Retinal pigment epithelial cell (primary cell): Measurements from ENCODE around the gene PBX1.

Experiments
- DNase-seq: peaks from one replicate; pipeline ENCODE4 v3.0.0-alpha.2; 2010; ENCODE audit warnings: low read depth
- H3K4me3 ChIP-seq: 2 replicates; pipeline ENCODE4 v1.5.1; 2011; ENCODE audit warnings: mild to moderate bottlenecking, low read length, control low read depth, moderate library complexity
- TF ChIP-seq, protein P1 (sequence below): conservative IDR thresholded peaks from 2 replicates; pipeline ENCODE4 v1.5.1; 2011; ENCODE audit warnings: low read depth, low read length, control low read depth, inconsistent platforms

The PBX1 gene

DNA sequence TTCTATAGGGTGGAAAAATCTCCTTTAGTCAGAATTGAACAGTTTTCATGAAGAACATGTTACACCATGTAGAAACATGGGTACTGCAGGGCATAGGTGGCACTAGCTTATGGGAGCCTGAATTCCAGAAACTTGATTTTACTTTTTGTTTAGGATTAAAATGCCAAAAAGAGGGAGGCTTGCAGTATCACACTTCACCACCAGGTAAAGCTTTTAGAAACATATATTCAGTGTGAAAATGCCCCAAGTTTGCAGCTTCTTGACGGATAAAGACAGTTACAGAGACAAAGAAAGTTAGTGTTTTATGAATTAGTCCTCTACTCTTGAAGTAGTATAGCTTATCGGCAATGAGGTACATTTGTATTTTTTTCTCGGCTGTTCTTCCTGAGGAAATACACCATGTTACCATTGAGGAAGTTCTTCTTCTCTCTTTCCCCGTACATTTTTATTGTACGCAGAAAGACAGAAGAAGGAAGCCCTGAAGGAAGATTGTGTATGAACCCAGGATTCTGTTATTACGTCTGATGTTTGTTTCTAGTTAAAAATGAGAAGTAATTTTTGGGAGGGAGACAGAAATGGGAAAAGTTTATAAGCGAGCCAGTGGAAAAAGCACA is 66.1 kb downstream of the PBX1 start:
- no peak overlapping the region for H3K4me3 ChIP-seq

DNA sequence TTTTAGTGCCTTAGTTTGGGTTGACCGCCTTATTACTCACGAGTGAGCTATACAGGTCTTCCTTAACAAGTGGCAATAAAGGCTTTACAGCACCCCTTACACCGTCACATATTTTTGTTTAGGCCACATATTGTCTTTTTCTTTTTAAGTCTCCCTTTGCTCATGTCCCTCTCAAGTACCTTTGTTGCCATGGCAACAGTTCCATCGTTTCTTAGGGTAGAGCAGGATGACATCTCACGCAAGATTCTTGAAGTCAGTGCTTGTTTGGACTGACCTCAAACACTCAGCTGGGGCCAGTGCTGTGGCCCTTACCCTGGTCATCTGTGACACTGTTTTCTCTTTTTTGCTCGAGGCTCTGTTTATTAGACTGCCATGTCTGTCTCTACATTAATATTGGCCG is 69.8 kb downstream of the PBX1 start:
- TF ChIP-seq, protein P1, sequence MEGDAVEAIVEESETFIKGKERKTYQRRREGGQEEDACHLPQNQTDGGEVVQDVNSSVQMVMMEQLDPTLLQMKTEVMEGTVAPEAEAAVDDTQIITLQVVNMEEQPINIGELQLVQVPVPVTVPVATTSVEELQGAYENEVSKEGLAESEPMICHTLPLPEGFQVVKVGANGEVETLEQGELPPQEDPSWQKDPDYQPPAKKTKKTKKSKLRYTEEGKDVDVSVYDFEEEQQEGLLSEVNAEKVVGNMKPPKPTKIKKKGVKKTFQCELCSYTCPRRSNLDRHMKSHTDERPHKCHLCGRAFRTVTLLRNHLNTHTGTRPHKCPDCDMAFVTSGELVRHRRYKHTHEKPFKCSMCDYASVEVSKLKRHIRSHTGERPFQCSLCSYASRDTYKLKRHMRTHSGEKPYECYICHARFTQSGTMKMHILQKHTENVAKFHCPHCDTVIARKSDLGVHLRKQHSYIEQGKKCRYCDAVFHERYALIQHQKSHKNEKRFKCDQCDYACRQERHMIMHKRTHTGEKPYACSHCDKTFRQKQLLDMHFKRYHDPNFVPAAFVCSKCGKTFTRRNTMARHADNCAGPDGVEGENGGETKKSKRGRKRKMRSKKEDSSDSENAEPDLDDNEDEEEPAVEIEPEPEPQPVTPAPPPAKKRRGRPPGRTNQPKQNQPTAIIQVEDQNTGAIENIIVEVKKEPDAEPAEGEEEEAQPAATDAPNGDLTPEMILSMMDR, result no peak
- no peak for DNase-seq
- H3K4me3 ChIP-seq, result no peak overlapping the region

More for the DNA sequence above, 66.1 kb downstream of the PBX1 start:
- TF ChIP-seq, protein P1, result peak; percentile 57
- no peak for DNase-seq

DNA sequence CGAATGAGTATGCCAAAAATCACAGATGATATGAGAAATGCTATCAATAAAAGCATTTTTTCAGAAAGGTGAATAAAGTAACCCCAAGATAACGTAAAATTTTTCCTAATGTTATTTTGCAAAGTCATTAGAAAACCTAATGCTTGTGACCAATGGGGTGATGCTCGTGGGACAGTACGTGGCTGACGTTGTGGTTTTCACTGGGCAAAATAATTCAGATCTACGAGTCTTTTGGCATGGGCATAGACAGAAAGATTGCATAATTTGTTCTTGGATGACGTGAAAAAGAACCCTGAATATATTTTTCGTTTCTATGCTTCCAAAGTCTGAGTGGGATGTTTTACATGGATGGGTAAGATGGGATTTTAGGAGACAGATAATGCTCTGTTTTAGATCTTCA is 71.0 kb downstream of the PBX1 start:
- DNase-seq, result no peak
- no peak overlapping the region for H3K4me3 ChIP-seq
- TF ChIP-seq, protein P1, result no peak

DNA sequence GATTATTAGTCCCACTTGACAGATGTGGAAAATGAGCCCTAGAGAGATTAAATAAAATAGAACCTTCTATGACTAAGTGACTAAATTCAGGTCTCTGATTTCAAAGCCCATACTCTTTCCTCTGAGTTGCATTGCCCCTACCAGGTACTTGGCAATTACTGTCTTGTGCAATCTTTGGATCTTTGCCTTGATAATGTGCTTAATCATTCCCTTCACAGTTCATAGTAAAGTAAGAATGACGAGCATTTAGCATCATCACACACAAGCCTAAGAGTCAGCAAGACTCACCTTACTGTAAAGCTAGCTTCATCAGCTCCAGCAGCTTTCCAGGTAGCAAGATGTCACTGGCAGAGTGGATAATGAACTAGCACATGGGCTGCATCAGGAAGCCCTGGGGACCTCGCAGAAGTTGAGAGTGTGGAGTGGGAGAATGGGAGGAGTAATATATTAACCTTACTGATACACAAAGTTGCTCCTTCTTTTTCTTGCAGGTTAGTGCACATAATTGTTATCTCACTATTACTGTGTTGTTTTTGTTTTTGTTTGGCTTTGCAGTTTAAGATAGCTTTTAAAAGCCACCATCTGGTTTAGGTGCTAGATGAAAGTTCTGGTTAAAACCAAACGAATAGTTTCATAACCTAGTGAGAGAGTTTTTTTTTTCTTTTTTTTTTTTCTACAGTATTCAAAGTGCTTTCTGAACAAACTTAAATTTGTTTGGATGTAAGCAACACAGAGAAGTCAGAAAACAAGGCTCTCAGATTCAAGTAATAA is 71.8 kb downstream of the PBX1 start:
- DNase-seq, result no peak
- no peak overlapping the region for H3K4me3 ChIP-seq
- TF ChIP-seq, protein P1, result no peak

DNA sequence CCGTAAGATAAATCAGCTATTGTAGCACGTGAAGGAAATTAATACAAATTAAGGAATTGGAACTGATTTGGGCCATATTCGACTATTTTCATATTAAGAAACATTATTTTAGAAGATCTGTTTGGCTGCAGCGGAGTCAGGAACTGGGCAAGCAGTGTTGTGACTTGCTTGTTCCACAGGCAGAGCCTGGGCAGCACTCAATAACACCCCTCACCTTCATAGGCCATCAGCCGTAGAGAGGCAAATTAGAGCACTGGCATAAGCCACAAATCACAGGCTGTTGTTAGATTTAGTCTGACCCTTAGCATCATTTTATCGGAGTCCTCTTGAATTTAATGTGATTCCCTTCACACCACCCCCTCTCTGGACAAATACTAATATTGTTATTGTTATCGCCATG is 72.8 kb downstream of the PBX1 start:
- DNase-seq, result no peak

DNA sequence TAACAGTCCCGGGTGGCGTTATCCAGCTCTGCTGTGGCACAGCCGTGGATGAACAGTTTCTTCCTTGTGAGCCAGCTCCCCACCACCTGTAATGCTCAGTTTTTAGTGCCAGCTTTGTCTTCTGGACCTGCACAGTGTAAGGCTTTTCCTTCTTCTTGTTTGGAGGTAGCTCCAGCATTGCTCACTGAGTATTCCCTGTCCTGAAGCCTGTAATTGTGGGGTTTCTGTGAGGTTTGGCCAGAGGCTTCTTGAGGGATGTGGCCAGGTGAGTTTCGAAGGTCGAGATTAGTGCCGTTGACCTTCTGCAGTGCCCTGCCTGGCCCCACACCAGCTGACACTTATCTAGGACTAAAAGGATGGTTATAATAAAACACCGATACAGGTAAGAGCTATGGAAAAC is 75.0 kb downstream of the PBX1 start:
- TF ChIP-seq, protein P1, result no peak
- DNase-seq, result no peak
- no peak overlapping the region for H3K4me3 ChIP-seq

More for the DNA sequence above, 72.8 kb downstream of the PBX1 start:
- TF ChIP-seq, protein P1, result no peak
- H3K4me3 ChIP-seq, result no peak overlapping the region
